HG02678 (cell line): ENCODE measurements around the gene KRTAP2-4.
"Not testable (repeated sequence)": the region's sequence is repeated elsewhere in the genome, so short reads cannot be mapped to it uniquely, and the experiment has no call there.

ENCODE experiments used
- ATAC-seq: cut with Tn5 transposase; IDR thresholded peaks from one replicate; pipeline ENCODE4 v1.9.1; 2021; ENCODE audit warnings: mild to moderate bottlenecking, moderate library complexity; ENCODE audit not compliant: unreplicated experiment

The KRTAP2-4 gene

GRCh38 chr17:41073676-41074075 lies 8.0 kb upstream of the KRTAP2-4 start:
- ATAC-seq, result no peak

GRCh38 chr17:41071606-41072360 lies 6.1 kb upstream of the KRTAP2-4 start:
- no peak for ATAC-seq

- no peak for ATAC-seq
These were observed 3.4 kb upstream of the KRTAP2-4 start for GRCh38 chr17:41069031-41069430.

- no peak for ATAC-seq
These were observed 1.6 kb upstream of the KRTAP2-4 start for GRCh38 chr17:41067281-41067680.

DNA sequence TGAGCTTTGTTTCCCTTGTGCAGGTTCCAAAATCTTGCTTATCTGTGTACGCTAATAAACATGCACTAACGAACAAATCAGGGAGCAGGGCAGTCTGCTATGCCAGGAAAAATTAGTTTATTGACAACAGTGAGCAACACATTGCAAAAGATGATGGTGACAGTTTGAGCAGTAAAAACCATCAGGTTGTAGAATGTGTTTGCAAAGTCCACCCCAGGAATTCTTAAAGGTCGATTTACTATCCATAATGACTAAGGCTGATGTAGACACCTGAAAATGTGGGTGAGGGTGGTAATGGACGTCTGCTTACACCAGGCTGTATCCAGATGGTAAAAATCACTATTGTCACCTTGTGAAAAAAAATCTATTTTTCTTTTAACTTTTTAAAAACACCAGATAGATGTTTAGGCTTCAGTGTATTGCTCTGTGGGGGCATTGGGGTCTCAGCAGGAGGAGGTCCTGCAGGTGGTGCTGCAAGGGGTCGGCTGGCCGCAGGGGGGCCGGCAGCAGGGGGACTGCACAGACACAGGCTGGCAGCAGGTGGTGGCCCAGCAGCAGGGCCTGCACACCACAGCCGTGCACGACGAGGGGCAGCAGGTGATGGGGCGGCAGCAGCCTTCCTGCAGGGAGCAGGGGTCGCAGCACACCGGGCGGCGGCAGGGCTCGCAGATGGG lies 526 bp downstream of the KRTAP2-4 start:
- ATAC-seq, result not testable (repeated sequence)

- no peak for ATAC-seq
These were observed 1.4 kb downstream of the KRTAP2-4 start for GRCh38 chr17:41064301-41064700.

GRCh38 chr17:41063449-41063848 lies 2.2 kb downstream of the KRTAP2-4 start:
- ATAC-seq, result no peak

DNA sequence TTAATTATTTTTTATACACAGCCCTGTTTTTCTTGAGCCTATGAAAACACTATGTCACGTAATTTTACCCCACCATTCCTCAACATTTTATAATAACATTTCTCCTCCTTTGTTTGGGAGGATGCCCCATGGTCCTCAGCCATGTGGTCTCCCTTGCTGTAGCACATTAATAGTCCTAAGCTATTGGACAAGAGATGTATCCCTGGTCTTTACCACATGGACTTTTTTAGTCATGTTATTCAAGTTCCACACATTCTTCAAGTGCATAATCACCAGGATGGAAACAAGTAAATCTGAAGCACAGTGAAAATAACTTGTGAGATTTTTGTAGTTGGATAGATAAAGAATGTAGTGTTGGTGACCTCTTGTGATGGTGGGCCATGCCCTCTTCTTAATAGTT lies 3.7 kb downstream of the KRTAP2-4 start:
- no peak for ATAC-seq

GRCh38 chr17:41060052-41060604 lies 5.6 kb downstream of the KRTAP2-4 start, which contains the start of gene KRTAP2-3:
Gene KRTAP2-3, minus strand, starts transcription at chr17:41060114. Its CDS starts 64 bp downstream, at chr17:41060050.
- no peak for ATAC-seq

GRCh38 chr17:41059276-41060051 lies 6.2 kb downstream of the KRTAP2-4 start:
- ATAC-seq, result not testable (repeated sequence)

- ATAC-seq, result no peak
These were observed 6.9 kb downstream of the KRTAP2-4 start for GRCh38 chr17:41058741-41059140.

DNA sequence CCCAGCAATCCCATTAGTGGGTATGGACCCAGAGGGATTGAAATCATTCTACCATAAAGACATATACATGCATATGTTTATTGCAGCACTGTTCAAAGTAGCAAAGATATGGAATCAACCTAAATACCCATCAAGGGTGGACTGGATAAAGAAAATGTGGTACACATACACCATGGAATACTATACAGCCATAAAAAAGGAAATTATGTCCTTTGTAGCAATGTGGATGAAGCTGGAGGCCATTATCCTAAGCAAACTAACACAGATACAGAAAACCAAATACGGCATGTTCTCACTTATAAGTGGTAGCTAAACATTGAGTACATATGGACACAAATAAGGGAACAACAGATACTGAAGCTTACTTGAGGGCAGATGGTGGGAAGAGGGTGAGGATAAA lies 8.1 kb downstream of the KRTAP2-4 start:
- ATAC-seq, result no peak

GRCh38 chr17:41055130-41055529 lies 10.5 kb downstream of the KRTAP2-4 start, which contains the start of gene KRTAP2-2:
Gene KRTAP2-2, minus strand, starts transcription at chr17:41055230. Its CDS starts 19 bp downstream, at chr17:41055211.
- not testable (repeated sequence) for ATAC-seq

DNA sequence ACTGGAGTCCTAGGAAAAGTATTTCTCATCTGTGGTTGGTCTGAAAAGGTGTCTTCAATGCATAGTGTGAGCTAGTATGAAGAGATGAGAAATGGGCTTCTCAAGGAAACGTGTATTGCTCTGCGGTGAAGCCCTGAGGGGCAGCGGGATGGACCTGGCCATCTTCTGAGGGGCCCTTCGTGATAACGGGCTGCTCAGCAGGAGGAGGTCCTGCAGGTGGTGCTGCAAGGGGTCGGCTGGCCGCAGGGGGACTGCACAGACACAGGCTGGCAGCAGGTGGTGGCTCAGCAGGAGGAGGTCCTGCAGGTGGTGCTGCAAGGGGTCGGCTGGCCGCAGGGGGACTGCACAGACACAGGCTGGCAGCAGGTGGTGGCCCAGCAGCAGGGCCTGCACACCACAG lies 11.1 kb downstream of the KRTAP2-4 start:
- not testable (repeated sequence) for ATAC-seq

DNA sequence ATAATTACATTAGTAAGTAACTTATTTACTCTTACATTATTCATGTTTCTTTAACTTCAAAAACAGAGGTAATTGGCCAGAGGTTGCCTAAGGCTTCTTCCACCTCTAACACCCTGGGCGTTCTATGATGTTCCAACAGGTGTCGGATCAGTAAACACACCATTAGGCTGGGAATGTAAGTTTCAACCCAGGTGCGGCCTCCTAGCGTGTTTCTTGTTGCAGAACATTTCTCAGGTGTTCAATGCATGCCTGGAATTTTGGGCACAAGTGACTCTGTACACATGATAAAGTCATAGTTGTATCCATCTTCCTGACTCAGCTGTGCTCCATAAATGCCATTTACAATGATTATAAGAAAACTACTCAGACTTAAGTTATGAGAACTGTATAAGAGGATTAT lies 11.7 kb downstream of the KRTAP2-4 start:
- no peak for ATAC-seq

GRCh38 chr17:41052566-41052965 lies 13.1 kb downstream of the KRTAP2-4 start:
- ATAC-seq, result no peak

DNA sequence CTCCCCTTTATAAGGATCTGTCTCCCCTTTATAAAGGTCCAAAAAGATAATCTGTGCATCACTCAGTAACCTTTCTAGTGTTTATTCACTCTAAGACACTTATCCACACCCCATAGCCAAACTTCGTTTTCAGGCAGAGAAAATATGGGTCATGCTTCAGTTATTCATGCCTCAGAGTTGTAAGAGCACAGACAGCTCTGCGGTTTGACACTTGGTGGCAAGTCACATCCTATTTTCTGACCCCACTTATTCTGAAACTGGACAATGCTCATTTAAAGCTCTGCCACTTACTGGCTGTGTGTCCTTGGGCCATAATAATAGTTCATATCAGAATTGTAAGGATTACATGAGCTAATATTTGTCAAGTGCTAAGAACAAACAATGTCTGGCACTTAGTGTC lies 16.6 kb downstream of the KRTAP2-4 start:
- no peak for ATAC-seq

- ATAC-seq, result no peak
These were observed 17.2 kb downstream of the KRTAP2-4 start for GRCh38 chr17:41048441-41048840.

GRCh38 chr17:41046735-41047465 lies 18.8 kb downstream of the KRTAP2-4 start, which contains the start of gene KRTAP2-1:
Gene KRTAP2-1, minus strand, starts transcription at chr17:41047316. Its CDS starts 49 bp downstream, at chr17:41047267.
- not testable (repeated sequence) for ATAC-seq

GRCh38 chr17:41042953-41043352 lies 22.7 kb downstream of the KRTAP2-4 start:
- no peak for ATAC-seq
